NCI-H146 treated with DMSO at 0.1 percent for 48 hours (cell line): ENCODE results near the gene ABCG2.
"Not testable (repeated sequence)": the region's sequence is repeated elsewhere in the genome, so short reads cannot be mapped to it uniquely, and the experiment has no call there.

Experiments used
- DNase-seq: peaks from one replicate; lab custom pipeline; 2025; ENCODE audit not compliant: unreplicated experiment; lab: John Stamatoyannopoulos, UW

ABCG2 gene

DNA sequence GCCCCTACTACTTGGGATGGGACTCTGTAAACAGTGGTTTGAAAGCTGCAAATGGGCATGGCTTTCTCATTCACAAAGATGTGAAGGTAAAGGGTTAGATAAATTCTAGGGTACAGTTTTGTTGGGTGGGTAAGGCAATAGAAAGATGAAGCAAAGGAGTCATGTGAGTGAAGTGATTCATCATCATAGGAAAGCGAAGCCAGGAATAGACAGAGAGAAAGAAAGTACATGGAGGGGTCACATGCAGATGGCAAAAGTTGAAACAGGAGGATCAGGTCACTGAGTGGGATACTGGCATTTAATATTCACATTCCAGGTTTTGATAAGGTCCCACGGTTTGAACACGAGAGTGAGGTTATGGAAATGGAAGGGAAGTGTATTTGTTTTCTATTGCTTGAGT is 8.2 kb upstream of the ABCG2 start:
- DNase-seq: no peak

DNA sequence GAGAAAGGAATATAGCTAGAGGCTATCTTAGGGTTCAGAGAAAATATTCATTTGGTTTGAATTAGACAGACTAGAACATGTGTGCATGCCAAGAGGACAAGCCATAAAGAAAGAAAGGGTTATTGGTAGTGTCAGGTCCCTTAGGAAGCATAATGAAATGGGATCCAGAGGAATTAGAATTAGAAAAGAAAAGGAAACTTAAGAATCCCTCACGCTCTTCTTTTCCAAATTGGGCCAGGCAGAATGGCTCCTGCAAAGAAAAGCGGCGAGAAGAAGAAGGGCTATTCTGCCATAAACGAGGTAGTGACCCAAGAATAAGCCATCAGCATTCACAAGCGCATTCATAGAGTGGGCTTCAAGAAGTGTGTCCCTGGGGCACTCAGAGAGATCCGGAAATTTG is 4.9 kb upstream of the ABCG2 start:
- DNase-seq: no peak

DNA sequence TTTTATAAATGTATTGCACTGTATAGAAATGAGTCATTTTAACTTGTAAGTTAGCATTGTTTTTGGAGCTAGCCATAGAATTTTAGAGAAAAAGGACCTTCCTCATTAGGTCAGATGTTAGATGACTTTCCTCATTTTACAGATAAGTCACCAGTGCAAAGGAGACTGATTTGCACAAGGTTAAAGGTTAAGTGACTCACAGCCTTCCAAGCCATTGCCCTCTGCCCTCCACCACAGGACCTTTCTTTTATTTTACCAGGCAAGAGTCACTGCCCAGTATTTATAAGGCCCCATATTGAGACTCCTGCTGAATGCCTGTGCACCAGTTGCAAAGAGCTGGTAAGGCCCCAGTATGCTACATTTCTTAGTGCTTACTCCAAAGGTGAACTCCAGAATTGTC is 4.2 kb upstream of the ABCG2 start:
- DNase-seq: no peak

DNA sequence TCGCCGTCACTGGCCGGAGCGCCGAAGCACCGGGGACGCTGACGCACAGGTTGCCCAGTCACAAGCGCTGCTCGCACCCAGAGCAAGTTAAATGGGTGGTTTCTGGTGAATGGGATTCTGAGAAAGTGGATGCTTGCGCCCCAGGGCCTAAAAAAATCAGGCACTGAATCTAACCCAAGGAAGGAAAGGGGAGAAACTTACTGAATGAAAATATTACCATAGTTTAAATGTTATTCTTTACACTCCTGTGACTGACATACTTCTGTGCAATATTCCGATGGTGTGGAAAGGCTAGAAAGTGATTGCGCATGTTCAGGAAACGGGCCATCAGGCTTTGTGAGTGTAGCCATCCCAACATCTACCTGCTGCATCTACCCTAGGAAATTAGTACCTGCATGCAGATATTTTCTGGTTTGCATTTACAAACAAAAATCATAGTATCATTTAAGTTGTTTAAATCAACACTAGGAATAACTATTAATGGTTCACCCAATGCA is 838 bp upstream of the ABCG2 start:
- no peak for DNase-seq

GRCh38 chr4:88158038-88158488 is 376 bp downstream of the ABCG2 start:
- no peak for DNase-seq

- DNase-seq: not testable (repeated sequence)
Measured at GRCh38 chr4:88152331-88152730, 6.1 kb downstream of the ABCG2 start.

- DNase-seq: no peak
Measured at GRCh38 chr4:88148560-88148959, 9.9 kb downstream of the ABCG2 start.

- DNase-seq: no peak
Measured at GRCh38 chr4:88147799-88148217, 10.6 kb downstream of the ABCG2 start.

GRCh38 chr4:88146891-88147290 is 11.5 kb downstream of the ABCG2 start:
- DNase-seq: no peak

- no peak for DNase-seq
Measured at GRCh38 chr4:88144866-88145300, 13.6 kb downstream of the ABCG2 start.

GRCh38 chr4:88144048-88144447 is 14.4 kb downstream of the ABCG2 start:
- no peak for DNase-seq

GRCh38 chr4:88143504-88143903 is 14.9 kb downstream of the ABCG2 start:
- no peak for DNase-seq

- no peak for DNase-seq
Measured at GRCh38 chr4:88138561-88138960, 19.9 kb downstream of the ABCG2 start.

- no peak for DNase-seq
Measured at GRCh38 chr4:88137112-88137511, 21.3 kb downstream of the ABCG2 start.

DNA sequence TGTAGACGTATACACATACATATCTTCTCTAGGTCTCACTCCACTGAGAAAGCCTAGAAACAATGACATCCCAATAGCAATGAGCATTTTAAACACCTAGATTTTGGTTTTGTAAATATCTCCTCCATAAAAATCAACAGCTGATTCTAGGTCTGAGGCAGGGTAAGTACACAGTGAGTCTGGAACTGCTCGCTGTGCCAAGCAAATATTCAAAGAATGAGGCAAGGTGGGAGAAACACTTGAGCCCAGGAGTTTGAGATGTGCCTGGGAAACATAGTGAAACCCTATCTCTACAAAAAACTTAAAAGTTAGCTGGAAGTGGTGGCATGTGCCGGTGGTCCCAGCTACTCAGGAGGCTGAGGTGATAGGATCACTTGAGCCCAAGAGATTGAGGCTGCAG is 22.2 kb downstream of the ABCG2 start:
- no peak for DNase-seq

DNA sequence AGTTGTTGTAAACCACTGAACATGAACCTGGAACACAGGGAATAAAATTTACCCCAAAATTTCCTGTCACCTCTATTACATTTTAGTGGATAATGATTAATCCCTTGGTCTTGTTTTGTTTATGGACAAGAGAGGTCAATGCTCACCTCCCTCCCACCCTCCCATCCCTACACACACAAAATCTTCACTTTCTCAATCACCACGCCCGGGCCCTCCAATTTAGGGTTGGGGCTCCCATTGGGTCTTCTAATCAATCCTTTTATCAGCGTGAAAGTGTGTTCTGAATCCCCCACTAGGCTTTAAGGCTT is 23.1 kb downstream of the ABCG2 start:
- no peak for DNase-seq

- DNase-seq: no peak
Measured at GRCh38 chr4:88134536-88135355, 23.7 kb downstream of the ABCG2 start.

DNA sequence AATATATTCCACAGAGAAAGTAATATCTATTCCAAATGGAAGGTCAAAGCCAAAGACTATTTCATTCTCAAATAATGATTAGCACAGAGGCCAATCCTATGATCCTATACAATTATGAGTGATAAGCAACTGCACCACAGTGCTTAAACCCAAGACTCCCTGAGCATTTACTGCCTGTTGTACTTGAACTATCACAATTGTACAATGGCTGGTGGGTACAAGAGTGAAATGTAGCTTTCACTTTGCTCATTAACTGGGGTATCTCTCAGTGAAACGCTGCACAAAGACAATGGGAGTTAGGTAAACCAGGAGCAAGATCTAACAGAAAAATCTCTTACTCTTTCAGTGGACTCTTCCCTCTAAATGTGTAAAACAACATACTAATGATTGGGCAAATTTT is 24.3 kb downstream of the ABCG2 start:
- no peak for DNase-seq

GRCh38 chr4:88130544-88131305 is 27.7 kb downstream of the ABCG2 start:
- DNase-seq: no peak

DNA sequence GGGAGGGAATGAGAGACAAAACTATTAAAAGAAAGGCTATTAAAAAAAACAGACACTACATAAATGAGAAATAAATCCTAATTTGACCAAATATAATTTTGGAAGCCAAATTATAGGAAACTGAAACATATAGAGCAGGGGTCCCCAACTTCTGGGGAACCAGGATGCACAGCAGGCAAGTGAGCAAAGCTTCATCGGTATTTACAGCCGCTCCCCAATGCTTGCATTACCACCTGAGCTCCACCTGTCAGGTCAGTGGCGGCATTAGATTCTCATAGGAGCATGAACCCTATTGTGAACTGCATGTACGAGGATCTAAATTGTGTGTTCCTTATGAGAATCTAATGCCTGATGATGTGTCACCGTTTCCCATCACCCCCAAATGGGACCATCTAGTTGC is 28.4 kb downstream of the ABCG2 start:
- DNase-seq: no peak

DNA sequence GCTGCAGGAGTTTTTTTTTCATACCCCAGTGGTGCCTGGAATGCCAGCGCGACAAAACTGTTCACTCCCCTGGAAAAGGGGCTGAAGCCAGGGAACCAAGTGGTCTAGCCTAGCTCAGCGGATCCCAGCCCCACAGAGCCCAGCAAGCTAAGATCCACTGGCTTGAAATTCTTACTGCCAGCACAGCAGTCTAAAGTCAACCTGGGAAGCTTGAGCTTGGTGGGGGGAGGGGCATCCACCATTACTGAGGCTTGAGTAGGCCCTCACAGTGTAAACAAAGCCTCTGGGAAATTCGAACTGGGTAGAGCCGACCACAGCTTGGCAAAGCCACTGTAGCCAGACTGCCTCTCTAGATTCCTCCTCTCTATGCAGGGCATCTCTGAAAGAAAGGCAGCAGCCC is 36.2 kb downstream of the ABCG2 start:
- not testable (repeated sequence) for DNase-seq

- DNase-seq: no peak
Measured at GRCh38 chr4:88119943-88120342, 38.5 kb downstream of the ABCG2 start.
